ENCODE measurements around the gene ANKRD33.
A peak's percentile ranks its signal among the peaks of the same experiment; 100 is the strongest.

Gene ANKRD33

GRCh38 chr12:51910691-51911090 lies 22.8 kb downstream of the ANKRD33 start:
- intact Hi-C loops (cut with DNase I), result no loop called here
- no peak for DNase-seq

- no peak for DNase-seq
- intact Hi-C loops (cut with DNase I), result no loop called here
Observed at GRCh38 chr12:51911307-51911706, 23.4 kb downstream of the ANKRD33 start.

DNA sequence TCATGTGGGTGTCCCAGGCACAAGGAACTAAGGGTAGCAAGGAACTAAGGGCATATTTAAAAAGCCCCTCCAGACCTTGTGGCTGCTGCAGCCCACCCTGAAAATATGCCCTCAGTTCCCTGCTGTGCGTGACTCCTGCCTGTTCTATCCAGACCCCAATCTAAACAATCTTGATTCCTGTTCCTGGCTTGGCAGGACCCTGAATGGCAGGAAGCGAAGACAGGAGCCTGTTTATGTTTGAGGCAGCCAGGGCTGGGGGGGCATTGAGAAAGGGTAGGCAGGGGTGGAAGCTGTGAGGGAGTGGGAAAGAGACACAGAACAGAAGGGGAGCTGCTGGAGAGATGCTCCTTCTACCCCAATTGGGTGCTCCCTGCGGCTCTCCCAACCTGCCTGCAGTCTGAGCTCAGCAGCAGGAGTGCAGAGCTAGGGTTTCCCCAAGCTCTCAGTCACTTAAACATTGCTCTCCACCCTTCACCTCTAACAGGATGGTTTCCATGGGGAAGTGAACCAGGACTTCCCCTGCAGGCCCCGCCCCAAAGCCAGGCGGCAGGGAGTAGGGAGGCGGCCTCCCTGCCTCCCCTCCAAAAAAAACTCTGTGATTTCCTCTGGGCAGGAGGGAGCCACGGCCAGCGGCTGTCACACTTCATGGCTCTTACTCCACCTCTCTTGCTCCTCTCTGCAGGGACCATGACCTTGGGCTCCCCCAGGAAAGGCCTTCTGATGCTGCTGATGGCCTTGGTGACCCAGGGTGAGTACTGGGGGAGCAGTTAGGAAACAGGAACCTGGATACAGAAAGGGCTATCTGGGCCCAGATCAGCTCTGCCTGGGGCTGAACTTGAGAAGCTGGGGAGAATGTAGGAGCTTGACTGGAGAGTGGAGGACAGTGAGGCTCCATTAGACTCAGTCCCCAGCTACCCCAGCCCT lies 24.1 kb downstream of the ANKRD33 start:
- DNase-seq, result no peak
- intact Hi-C loops (cut with DNase I), result no loop called here

GRCh38 chr12:51913071-51914033 lies 25.4 kb downstream of the ANKRD33 start:
- DNase-seq, result no peak
- intact Hi-C loops (cut with DNase I), result no loop called here

GRCh38 chr12:51914034-51914923 lies 26.4 kb downstream of the ANKRD33 start:
- no peak for DNase-seq
- intact Hi-C loops (cut with DNase I), result no loop called here

DNA sequence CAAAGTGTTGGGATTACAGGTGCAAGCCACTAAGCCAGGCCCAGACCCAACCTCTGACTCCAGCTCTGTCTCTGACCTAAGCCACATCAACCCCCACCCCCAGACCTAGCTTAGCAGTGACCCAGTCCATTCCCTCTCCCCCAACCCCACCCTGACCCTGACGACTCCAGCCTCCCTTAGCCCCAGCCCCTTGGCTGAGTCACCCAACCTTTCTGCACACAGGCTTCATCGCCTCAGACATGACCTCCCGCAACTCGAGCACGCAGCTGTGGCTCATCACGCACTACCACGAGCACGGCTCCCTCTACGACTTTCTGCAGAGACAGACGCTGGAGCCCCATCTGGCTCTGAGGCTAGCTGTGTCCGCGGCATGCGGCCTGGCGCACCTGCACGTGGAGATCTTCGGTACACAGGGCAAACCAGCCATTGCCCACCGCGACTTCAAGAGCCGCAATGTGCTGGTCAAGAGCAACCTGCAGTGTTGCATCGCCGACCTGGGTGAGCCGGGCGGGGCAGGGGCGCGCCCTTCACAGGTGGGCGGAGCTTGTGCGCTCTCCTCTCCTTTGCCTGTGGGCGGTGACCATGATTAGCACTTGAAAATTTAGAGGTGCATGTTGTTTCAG lies 27.2 kb downstream of the ANKRD33 start:
- DNase-seq, result no peak
- intact Hi-C loops (cut with DNase I), result no loop called here

DNA sequence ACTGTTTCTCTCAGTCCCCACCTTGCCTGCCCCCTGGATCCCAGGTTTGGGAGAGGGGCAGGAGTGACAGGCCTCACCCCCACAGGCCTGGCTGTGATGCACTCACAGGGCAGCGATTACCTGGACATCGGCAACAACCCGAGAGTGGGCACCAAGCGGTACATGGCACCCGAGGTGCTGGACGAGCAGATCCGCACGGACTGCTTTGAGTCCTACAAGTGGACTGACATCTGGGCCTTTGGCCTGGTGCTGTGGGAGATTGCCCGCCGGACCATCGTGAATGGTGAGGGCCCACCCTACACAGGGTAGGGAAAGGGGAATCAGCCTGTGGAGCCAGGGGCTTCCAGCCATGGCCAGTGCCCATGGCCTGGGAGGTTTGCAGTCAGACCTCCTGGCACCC lies 28.0 kb downstream of the ANKRD33 start:
- DNase-seq, result no peak
- intact Hi-C loops (cut with DNase I), result no loop called here

DNA sequence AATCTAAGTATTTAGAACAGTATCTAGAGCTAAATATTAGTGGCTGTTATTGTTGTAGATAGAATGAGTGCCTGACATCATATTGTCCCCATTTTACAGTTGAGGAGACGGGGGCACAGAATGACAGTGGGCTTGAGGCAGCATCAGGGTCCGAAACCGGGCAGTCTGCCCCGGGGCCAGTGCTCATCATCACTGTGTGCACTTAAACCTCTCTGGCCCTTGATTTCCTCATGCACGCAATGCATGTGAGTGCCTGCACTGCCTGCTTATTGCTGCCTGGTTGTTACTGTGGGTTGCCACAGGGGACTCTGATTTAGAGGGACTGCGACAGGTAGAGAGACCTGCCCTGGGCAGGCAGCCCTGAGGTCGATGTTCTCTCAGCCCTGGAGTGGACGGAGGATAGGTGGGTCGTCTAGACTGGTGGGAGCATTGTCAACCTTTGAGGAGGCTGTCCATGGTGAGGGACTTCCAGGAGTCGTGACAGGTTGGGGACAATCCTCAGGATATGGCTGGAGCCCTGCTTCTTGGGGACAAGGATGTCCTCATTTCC lies 29.2 kb downstream of the ANKRD33 start:
- intact Hi-C loops (cut with DNase I), result no loop called here

GRCh38 chr12:51917746-51918453 lies 30.0 kb downstream of the ANKRD33 start:
- intact Hi-C loops (cut with DNase I), result no loop called here
- DNase-seq, result no peak

More for the DNA sequence above, 29.2 kb downstream of the ANKRD33 start:
- DNase-seq, result no peak

DNA sequence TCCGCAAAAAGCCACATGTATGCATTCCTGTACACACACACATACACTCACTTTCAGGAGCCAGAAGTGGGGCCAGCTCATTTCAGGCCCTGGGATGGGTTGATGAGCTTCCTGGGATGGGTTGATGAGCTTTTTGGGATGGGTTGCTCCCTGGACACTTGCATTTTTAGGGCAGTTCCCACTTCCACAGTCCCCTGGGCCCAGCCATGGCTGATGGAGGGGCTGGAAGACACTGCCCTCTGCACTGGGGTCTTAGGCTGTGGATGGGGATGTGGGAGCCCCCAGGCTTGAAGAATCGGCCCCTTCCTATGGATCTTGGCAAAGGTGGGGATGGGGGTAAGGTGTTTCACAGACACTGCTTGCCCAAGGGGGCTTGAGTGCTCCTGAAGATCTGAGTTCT lies 32.1 kb downstream of the ANKRD33 start:
- intact Hi-C loops (cut with DNase I), result no loop called here
- DNase-seq, result no peak

- DNase-seq, result no peak
- intact Hi-C loops (cut with DNase I), result no loop called here
Observed at GRCh38 chr12:51921017-51921725, 33.3 kb downstream of the ANKRD33 start.

DNA sequence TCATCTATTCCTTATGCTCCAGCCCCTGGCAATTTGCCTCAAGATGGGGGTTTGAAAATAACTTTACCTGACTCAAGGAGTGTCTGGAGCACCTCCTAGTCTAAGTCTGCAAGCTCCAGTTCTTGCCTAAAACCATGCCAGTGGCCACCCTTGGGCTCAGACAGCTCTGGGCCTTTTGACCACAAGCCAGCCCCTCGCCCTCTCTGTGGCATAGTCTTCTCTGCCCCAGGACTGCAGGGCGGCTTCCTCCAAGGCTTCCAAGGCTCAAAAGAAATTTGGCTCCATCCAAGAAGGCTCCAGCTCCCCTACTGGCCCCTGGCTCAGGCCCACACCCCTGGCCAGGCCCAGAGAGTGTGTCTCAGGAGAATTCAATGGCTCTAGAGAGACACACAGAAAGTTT lies 34.2 kb downstream of the ANKRD33 start:
- intact Hi-C loops (cut with DNase I), result no loop called here
- no peak for DNase-seq

DNA sequence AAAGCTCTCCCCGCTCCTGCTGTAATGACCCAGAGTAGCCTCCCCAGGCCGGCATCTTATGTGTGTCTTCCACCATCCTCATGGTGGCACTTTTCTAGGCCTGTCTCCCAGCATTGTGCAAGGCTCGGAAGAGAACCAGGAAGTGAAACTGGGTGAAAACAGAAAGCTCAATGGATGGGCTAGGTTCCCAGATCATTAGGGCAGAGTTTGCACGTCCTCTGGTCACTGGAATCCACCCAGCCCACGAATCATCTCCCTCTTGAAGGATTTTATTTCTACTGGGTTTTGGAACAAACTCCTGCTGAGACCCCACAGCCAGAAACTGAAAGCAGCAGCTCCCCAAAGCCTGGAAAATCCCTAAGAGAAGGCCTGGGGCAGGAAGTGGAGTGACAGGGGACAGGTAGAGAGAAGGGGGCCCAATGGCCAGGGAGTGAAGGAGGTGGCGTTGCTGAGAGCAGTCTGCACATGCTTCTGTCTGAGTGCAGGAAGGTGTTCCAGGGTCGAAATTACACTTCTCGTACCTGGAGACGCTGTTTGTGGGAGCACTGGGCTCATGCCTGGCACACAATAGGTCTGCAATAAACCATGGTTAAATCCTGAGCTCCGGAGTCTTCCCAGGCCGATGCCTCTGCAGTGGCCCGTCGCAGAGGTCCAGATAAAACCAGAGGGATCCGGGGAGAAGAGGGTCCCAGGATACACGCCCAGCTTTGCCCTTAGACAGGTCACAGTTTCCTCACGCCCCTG lies 35.0 kb downstream of the ANKRD33 start:
- peak in 24 of 42 donors; percentile 11 to 62 (median 29) for DNase-seq
- intact Hi-C loops (cut with DNase I), result no loop called here

- intact Hi-C loops (cut with DNase I), result no loop called here
- peak in 28 of 42 donors; percentile 10 to 68 (median 36) for DNase-seq
Observed at GRCh38 chr12:51923506-51924365, 35.8 kb downstream of the ANKRD33 start.

Measured in head of caudate nucleus (tissue), 42 donors.